Measurements from ENCODE around the gene FZD10.

FZD10 gene

GRCh38 chr12:130132831-130133511, 29.3 kb upstream of the FZD10 start:
- no peak for DNase-seq

GRCh38 chr12:130133851-130134562, 28.3 kb upstream of the FZD10 start:
- DNase-seq, result no peak

GRCh38 chr12:130134563-130134915, 27.7 kb upstream of the FZD10 start:
- DNase-seq, result no peak

GRCh38 chr12:130136509-130137039, 25.7 kb upstream of the FZD10 start:
- no peak for DNase-seq

GRCh38 chr12:130137040-130138018, 24.9 kb upstream of the FZD10 start:
- peak; percentile 1 for DNase-seq

- DNase-seq, result no peak
Measured at GRCh38 chr12:130138478-130138877, 23.8 kb upstream of the FZD10 start.

GRCh38 chr12:130139567-130140421, 22.5 kb upstream of the FZD10 start:
- DNase-seq, result no peak

GRCh38 chr12:130141105-130141504, 21.2 kb upstream of the FZD10 start:
- no peak for DNase-seq

GRCh38 chr12:130141901-130142683, 20.2 kb upstream of the FZD10 start:
- DNase-seq, result no peak

GRCh38 chr12:130142736-130143135, 19.5 kb upstream of the FZD10 start:
- DNase-seq, result no peak

GRCh38 chr12:130143136-130143535, 19.1 kb upstream of the FZD10 start:
- no peak for DNase-seq

- DNase-seq, result no peak
Measured at GRCh38 chr12:130144256-130144655, 18.0 kb upstream of the FZD10 start.

GRCh38 chr12:130145731-130146130, 16.5 kb upstream of the FZD10 start:
- DNase-seq, result no peak

GRCh38 chr12:130146176-130146931, 15.9 kb upstream of the FZD10 start:
- DNase-seq, result no peak

GRCh38 chr12:130147875-130148596, 14.2 kb upstream of the FZD10 start:
- no peak for DNase-seq

- DNase-seq, result no peak
Measured at GRCh38 chr12:130151846-130152245, 10.4 kb upstream of the FZD10 start.

GRCh38 chr12:130152386-130152785, 9.9 kb upstream of the FZD10 start:
- no peak for DNase-seq

GRCh38 chr12:130153803-130154202, 8.5 kb upstream of the FZD10 start:
- DNase-seq, result no peak

- DNase-seq, result no peak
Measured at GRCh38 chr12:130154276-130155070, 7.8 kb upstream of the FZD10 start.
